ENCODE data around the gene ARL15. TPM values are rescaled to one million over a fixed set of nuclear protein-coding genes. Genes with fewer than 3 reads are reported as not detected.
A peak's percentile ranks its signal among the peaks of the same experiment; 100 is the strongest.

ARL15 gene
- total and polyA plus RNA-seq, 9 of the 15 experiments (the other 6 are each of a cell fraction or from before 2014, with no cell fraction given): 18.5 to 80.4 (median 57.0) TPM

DNA sequence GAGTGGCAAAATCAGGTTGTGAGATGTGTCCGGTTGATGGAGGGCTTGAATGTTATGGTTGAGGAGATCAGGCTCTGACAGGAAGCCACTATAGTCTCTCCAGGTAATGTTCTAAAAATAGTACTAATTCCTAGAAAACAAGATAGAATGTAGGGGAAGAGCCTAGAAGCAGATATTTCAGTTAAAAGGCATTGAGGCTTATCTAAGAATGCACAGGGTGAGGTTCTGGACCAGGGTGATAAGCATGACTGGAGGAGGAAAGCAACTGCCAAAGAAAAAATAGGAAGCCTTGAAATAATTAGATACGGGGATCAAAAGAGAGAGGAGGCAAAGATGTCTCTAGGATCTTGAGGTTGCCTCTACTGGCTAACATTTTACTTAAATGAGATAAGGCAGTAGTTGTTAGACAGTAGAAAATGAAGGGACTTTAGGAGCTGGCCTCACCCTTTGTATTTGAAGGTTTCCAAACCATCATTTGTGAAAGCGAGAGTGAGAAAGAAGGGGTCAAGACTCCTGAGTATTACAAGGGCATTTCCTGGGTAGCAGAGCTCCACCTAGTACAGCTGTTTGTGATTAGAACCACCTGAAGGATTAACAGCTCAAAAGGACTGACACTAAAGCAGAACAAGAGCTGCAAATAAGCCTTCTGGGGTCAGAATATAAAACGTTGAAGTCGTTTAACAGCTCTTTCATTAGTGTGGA is 15.4 kb upstream of the ARL15 start (continued):
- TF ChIP-seq, protein P1, sequence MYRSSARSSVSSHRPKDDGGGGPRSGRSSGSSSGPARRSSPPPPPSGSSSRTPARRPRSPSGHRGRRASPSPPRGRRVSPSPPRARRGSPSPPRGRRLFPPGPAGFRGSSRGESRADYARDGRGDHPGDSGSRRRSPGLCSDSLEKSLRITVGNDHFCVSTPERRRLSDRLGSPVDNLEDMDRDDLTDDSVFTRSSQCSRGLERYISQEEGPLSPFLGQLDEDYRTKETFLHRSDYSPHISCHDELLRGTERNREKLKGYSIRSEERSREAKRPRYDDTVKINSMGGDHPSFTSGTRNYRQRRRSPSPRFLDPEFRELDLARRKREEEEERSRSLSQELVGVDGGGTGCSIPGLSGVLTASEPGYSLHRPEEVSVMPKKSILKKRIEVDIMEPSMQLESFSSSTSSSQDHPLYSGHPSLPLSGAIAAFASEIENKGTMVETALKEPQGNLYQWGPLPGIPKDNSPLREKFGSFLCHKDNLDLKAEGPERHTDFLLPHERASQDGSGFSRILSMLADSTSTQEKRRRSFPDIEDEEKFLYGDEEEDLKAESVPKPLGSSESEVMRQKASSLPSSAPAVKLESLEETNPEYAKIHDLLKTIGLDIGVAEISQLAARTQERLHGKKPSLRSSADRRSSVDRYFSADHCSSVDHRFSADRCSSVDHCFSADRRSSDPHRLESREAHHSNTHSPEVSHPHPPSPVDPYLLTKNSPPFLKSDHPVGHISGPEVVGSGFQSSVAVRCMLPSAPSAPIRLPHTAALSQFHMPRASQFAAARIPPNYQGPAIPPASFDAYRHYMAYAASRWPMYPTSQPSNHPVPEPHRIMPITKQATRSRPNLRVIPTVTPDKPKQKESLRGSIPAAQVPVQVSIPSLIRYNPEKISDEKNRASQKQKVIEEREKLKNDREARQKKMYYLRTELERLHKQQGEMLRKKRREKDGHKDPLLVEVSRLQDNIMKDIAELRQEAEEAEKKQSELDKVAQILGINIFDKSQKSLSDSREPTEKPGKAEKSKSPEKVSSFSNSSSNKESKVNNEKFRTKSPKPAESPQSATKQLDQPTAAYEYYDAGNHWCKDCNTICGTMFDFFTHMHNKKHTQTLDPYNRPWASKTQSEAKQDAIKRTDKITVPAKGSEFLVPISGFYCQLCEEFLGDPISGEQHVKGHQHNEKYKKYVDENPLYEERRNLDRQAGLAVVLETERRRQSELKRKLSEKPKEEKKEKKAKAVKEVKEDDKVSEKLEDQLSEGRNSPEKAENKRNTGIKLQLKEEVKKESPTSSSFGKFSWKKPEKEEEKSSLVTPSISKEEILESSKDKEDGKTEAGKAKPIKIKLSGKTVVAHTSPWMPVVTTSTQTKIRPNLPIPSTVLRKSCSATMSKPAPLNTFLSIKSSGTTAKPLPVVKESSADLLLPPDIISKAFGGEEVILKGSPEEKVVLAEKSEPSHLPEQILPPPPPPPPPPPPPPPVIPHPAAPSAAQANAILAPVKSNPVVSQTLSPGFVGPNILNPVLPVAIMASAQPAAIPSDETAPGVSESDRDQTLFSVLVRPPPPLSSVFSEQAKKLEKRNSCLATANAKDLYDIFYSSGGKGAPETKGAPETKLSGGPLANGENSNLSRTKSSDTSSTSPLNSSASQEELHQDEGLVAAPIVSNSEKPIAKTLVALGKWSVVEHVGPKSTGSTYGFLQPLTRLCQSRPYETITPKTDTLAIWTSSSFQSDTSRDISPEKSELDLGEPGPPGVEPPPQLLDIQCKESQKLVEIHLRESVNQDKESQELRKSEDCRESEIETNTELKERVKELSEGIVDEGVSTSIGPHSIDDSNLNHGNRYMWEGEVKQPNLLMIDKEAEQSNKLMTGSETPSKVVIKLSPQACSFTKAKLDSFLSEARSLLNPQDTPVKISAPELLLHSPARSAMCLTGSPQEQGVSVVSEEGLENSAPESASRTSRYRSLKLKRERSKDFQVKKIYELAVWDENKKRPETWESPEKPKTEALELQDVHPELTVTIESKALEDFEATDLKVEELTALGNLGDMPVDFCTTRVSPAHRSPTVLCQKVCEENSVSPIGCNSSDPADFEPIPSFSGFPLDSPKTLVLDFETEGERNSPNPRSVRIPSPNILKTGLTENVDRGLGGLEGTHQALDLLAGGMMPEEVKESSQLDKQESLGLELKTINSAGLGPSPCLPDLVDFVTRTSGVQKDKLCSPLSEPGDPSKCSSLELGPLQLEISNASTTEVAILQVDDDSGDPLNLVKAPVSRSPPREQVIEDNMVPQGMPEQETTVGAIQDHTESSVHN (IDR thresholded peaks at IDR 0.05; ENCODE audit: borderline replicate concordance in 1 of 2, low read depth in 1 of 2): 0 out of 4 replicates have a peak, but pooled peaks of 1 of the 2 experiments have one; percentile 54
- TF ChIP-seq ZNF512 (tag; IDR thresholded peaks at IDR 0.05) (no peak), RERE (CRISPR knock-in tag; IDR thresholded peaks at IDR 0.05; ENCODE audit: borderline replicate concordance) (no peak), KDM4B (IDR thresholded peaks at IDR 0.05; ENCODE audit: borderline replicate concordance in 2 of 2, low read depth in 1 of 2) (no peak), MCM7 (IDR thresholded peaks at IDR 0.05) (no peak), L3MBTL2 (IDR thresholded peaks at IDR 0.05) (peak; percentile 59), CBX8 (IDR thresholded peaks at IDR 0.05; ENCODE audit: borderline replicate concordance, extremely low read depth, low read depth, low read length, poor library complexity, severe bottlenecking) (no peak), ZNF23 (CRISPR knock-in tag; IDR thresholded peaks at IDR 0.05) (peak; percentile 61; the same call in 1 of the 2 replicates), IRF1 (CRISPR knock-in tag; IDR thresholded peaks at IDR 0.05; ENCODE audit: borderline replicate concordance) (no peak)

All from K562 (cell line).